Heart left ventricle (tissue), 13 donors: Measurements from ENCODE around the gene OLR1.

Experiments
- CTCF ChIP-seq, 12 donors: fragments of 200-600 bp; sonication (generic) in 4 of 12; IDR thresholded peaks; one replicate each; pipeline versions ENCODE4 v1.5.0 to v1.8.0; 2018 to 2022; ENCODE audit warnings: antibody characterized with exemption in 12 of 12, mild to moderate bottlenecking in 5 of 12
- POLR2A ChIP-seq, 2 donors: fragments of 450-650 bp; IDR thresholded peaks; one replicate each; pipeline ENCODE4 v1.6.1; 2017; ENCODE audit warnings: antibody characterized with exemption in 2 of 2, mild to moderate bottlenecking in 2 of 2, moderate library complexity in 2 of 2
- donor health status: ischemic (EF 13 %, LVEDD 7.1; RV severe dilation, severe dysfunction).
- donor health status: DM: no; HTN: yes; CAD: no.
- donor health status: DM: no; HTN: no; CAD: no.
- donor health status: ischemic (EF 25% LVEDD 6.9; RV normal size, moderate dysfunction).
- donor health status: ischemic (EF 25% LVEDD 5.7; RV mildly dilated, moderate dysfunction).
- donor health status: ischemic (EF 35%, LVEDD 5.7; RV mildly dilated, moderate dysfunction).
- donor health status: nonischemic (EF 11% LVEDD 7.7; RV severe dilation, severe dysfunction).
- donor health status: DM: yes; HTN: yes; CAD: no.
- donor health status: PGD.
- donor health status: ischemic (EF 29% LVEDD 5.4; RV normal size, mild dysfunction).
- donor health status: nonischemic (EF 23%, LVEDD 6.1; RV moderate dilation, normal function).

GRCh38 chr12:10151621-10152020, 20.3 kb downstream of the OLR1 start:
- TF ChIP-seq POLR2A (IDR thresholded peaks at IDR 0.05) (no peak), CTCF (IDR thresholded peaks at IDR 0.05) (no peak)
